Measurements from ENCODE around the gene XAB2.
"Not testable (repeated sequence)": the region's sequence is repeated elsewhere in the genome, so short reads cannot be mapped to it uniquely, and the experiment has no call there.

The XAB2 gene

GRCh38 chr19:7648265-7649014 lies 19.1 kb upstream of the XAB2 start:
- DNase-seq (ENCODE audit: low spot score) = no peak

- no peak for DNase-seq (ENCODE audit: low spot score)
Observed at GRCh38 chr19:7647156-7647555, 17.8 kb upstream of the XAB2 start.

GRCh38 chr19:7646426-7646700 lies 17.0 kb upstream of the XAB2 start:
- no peak for DNase-seq (ENCODE audit: low spot score)

GRCh38 chr19:7645656-7646425 lies 16.5 kb upstream of the XAB2 start:
- no peak for DNase-seq (ENCODE audit: low spot score)

GRCh38 chr19:7645163-7645562 lies 15.8 kb upstream of the XAB2 start:
- DNase-seq (ENCODE audit: low spot score) = no peak

GRCh38 chr19:7644550-7644877 lies 15.2 kb upstream of the XAB2 start:
- no peak for DNase-seq (ENCODE audit: low spot score)

GRCh38 chr19:7643629-7644549 lies 14.5 kb upstream of the XAB2 start:
- DNase-seq (ENCODE audit: low spot score) = not testable (repeated sequence)

GRCh38 chr19:7643031-7643415 lies 13.7 kb upstream of the XAB2 start:
- DNase-seq (ENCODE audit: low spot score) = no peak

GRCh38 chr19:7642295-7643030 lies 13.1 kb upstream of the XAB2 start:
- DNase-seq (ENCODE audit: low spot score) = no peak

GRCh38 chr19:7641290-7642276 lies 12.2 kb upstream of the XAB2 start:
- DNase-seq (ENCODE audit: low spot score) = no peak

GRCh38 chr19:7640803-7641202 lies 11.5 kb upstream of the XAB2 start:
- DNase-seq (ENCODE audit: low spot score) = no peak

- DNase-seq (ENCODE audit: low spot score) = no peak
Observed at GRCh38 chr19:7639863-7640348, 10.6 kb upstream of the XAB2 start.

- DNase-seq (ENCODE audit: low spot score) = no peak
Observed at GRCh38 chr19:7638802-7639465, 9.6 kb upstream of the XAB2 start.

- no peak for DNase-seq (ENCODE audit: low spot score)
Observed at GRCh38 chr19:7637374-7638256, 8.3 kb upstream of the XAB2 start.

GRCh38 chr19:7636691-7637373 lies 7.5 kb upstream of the XAB2 start, which contains the start of gene STXBP2:
TSS of gene STXBP2 (plus strand) at chr19:7637110. CDS start at chr19:7637150, 40 bp downstream.
- peak; percentile 99 for DNase-seq (ENCODE audit: low spot score)

- no peak for DNase-seq (ENCODE audit: low spot score)
Observed at GRCh38 chr19:7636317-7636690, 7.0 kb upstream of the XAB2 start.

- no peak for DNase-seq (ENCODE audit: low spot score)
Observed at GRCh38 chr19:7635670-7636069, 6.3 kb upstream of the XAB2 start.

GRCh38 chr19:7633698-7634097 lies 4.4 kb upstream of the XAB2 start, which contains the start of gene PCP2:
TSS of gene PCP2 (minus strand) at chr19:7633719. CDS start at chr19:7633457, 262 bp downstream.
- no peak for DNase-seq (ENCODE audit: low spot score)

All from germinal center (tissue), 1 donor.